Measurements from ENCODE around the gene SBF2.

- TF ChIP-seq, protein P1, sequence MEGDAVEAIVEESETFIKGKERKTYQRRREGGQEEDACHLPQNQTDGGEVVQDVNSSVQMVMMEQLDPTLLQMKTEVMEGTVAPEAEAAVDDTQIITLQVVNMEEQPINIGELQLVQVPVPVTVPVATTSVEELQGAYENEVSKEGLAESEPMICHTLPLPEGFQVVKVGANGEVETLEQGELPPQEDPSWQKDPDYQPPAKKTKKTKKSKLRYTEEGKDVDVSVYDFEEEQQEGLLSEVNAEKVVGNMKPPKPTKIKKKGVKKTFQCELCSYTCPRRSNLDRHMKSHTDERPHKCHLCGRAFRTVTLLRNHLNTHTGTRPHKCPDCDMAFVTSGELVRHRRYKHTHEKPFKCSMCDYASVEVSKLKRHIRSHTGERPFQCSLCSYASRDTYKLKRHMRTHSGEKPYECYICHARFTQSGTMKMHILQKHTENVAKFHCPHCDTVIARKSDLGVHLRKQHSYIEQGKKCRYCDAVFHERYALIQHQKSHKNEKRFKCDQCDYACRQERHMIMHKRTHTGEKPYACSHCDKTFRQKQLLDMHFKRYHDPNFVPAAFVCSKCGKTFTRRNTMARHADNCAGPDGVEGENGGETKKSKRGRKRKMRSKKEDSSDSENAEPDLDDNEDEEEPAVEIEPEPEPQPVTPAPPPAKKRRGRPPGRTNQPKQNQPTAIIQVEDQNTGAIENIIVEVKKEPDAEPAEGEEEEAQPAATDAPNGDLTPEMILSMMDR (IDR thresholded peaks at IDR 0.05; ENCODE audit: insufficient read depth, low read length, poor library complexity, severe bottlenecking) = no peak
- TF ChIP-seq EZH2phosphoT487 (conservative IDR thresholded peaks at IDR 0.05; ENCODE audit: low read length) = no peak
These were observed 252.1 kb downstream of the SBF2 start for GRCh38 chr11:10041748-10042446.

Measured in SU-DHL-6 (cell line).